Erythroblast (primary cell): ENCODE data around the gene FDX1.

Source experiments
- GATA1 ChIP-seq: IDR thresholded peaks from 2 replicates; pipeline ENCODE4 v1.6.1; 2011; ENCODE audit warnings: low read depth, mild to moderate bottlenecking, control low read depth, low read length, moderate library complexity
- POLR2A ChIP-seq: IDR thresholded peaks from 2 replicates; pipeline ENCODE4 v1.6.1; 2011; ENCODE audit warnings: mild to moderate bottlenecking, low read length

DNA sequence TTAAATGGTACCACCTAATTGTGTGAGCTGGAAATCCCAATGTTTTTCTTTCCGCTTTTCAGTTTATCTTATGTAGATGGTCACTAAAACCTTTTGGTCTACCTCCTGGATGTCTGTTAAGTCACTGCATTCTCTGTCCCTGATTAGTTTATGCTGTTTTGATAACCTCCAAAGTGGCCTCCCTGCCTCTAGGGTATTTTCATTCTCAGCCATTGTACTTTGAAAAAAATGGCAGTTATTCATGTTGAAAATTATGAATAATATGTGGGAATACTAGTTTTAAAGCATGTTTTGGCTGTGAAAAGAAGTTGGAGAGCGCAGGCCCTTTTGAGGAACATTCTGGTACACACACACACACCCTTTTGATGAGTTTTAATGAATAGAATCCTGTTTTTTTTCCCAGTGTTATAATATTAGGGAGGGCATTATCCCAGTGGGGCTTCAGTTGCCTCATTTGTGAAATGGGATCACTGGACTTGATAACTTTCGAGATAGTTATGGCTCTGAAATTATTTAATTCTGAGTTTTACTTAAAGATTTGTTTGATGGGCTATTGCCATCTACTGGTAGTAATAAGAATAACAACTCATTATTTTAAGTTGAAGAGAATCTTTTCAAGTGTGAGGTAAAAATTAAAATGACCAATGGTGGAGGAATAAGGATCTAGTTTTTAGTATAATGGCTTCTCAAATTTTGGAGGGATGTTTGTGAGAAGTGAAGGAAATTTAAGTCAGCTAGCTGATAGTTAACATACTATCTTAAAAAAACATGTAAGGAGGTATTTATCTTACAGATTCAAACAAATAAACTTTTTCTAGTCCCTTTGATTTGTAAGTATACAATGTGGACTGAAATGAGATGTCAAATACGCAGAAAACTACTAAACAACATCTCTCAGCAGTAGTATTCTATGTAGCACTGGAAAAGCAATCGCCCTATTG, 3.9 kb downstream of the FDX1 start:
- TF ChIP-seq POLR2A (no peak), GATA1 (no peak)
